CD14-positive monocyte (primary cell): ENCODE measurements around the gene TMEM192. TPM values are rescaled to one million over a fixed set of nuclear protein-coding genes. Genes with fewer than 3 reads are reported as not detected.
"Not testable (repeated sequence)": the region's sequence is repeated elsewhere in the genome, so short reads cannot be mapped to it uniquely, and the experiment has no call there.

ENCODE experiments used
- DNase-seq, 3 donors: peaks; one replicate each; pipeline ENCODE4 v3.0.0-alpha.2; 2011 to 2022
- H2AFZ ChIP-seq: 2 replicates; pipeline ENCODE4 v1.6.0; 2012; ENCODE audit warnings: mild to moderate bottlenecking, low read depth, low read length, inconsistent platforms; ENCODE audit not compliant: insufficient read depth, poor library complexity, severe bottlenecking
- H3K27ac ChIP-seq, 2 donors: 1 replicate in 1 of 2; 2 replicates in 1 of 2; pipeline ENCODE4 v1.5.1; 2012 to 2013; ENCODE audit warnings: low read length in 2 of 2, control low read depth in 1 of 2, inconsistent platforms in 1 of 2, low read depth in 1 of 2, mild to moderate bottlenecking in 1 of 2
- H3K27me3 ChIP-seq, 2 donors: one replicate each; pipeline versions ENCODE4 v1.6.0 to v1.6.1; 2011 to 2013; ENCODE audit warnings: low read length in 2 of 2; ENCODE audit not compliant: control insufficient read depth in 2 of 2, insufficient read depth in 2 of 2
- H3K36me3 ChIP-seq, 2 donors: replicated peaks in 1 of 2; 1 replicate in 1 of 2; 2 replicates in 1 of 2; pipeline versions ENCODE4 v1.5.1 to v1.6.1; 2012 to 2013; ENCODE audit warnings: low read length in 2 of 2, control low read depth in 1 of 2, inconsistent platforms in 1 of 2, mild to moderate bottlenecking in 1 of 2; ENCODE audit not compliant: insufficient read depth in 2 of 2, control insufficient read depth in 1 of 2
- H3K4me1 ChIP-seq, 2 donors: 1 replicate in 1 of 2; 2 replicates in 1 of 2; pipeline versions ENCODE4 v1.5.1 to v1.6.1; 2012 to 2013; ENCODE audit warnings: low read length in 2 of 2, control low read depth in 1 of 2, inconsistent platforms in 1 of 2, mild to moderate bottlenecking in 1 of 2, moderate library complexity in 1 of 2; ENCODE audit not compliant: insufficient read depth in 2 of 2, control insufficient read depth in 1 of 2
- H3K4me2 ChIP-seq: replicated peaks from 2 replicates; pipeline ENCODE3; 2012; ENCODE audit warnings: low read length, moderate library complexity, mild to moderate bottlenecking; ENCODE audit not compliant: poor library complexity, severe bottlenecking; ENCODE audit errors: extremely low read depth
- H3K4me3 ChIP-seq, 3 experiments: fragments of 200-600 bp in 1 of 3; sonication (generic) in 1 of 3; replicated peaks in 1 of 3; 1 replicate in 2 of 3; 2 replicates in 1 of 3; pipeline ENCODE4 v1.5.1; 2011 to 2013; ENCODE audit warnings: low read length in 3 of 3, mild to moderate bottlenecking in 3 of 3, control low read depth in 2 of 3, low read depth in 2 of 3, inconsistent platforms in 1 of 3, moderate library complexity in 1 of 3
- H3K79me2 ChIP-seq: 2 replicates; pipeline ENCODE4 v1.6.0; 2012; ENCODE audit warnings: mild to moderate bottlenecking, control low read depth, inconsistent platforms, low read length, moderate library complexity; ENCODE audit not compliant: insufficient read depth
- H3K9ac ChIP-seq: 2 replicates; pipeline ENCODE4 v1.6.0; 2017; ENCODE audit warnings: low read length, mild to moderate bottlenecking; ENCODE audit not compliant: insufficient read depth, poor library complexity, severe bottlenecking
- H3K9me3 ChIP-seq, 2 donors: replicated peaks in 1 of 2; 1 replicate in 1 of 2; 2 replicates in 1 of 2; pipeline versions ENCODE4 v1.5.1 to v1.6.1; 2012 to 2013; ENCODE audit warnings: low read length in 2 of 2, control low read depth in 1 of 2; ENCODE audit not compliant: control insufficient read depth in 1 of 2, insufficient read depth in 1 of 2
- H4K20me1 ChIP-seq: 2 replicates; pipeline ENCODE4 v1.6.0; 2012; ENCODE audit warnings: mild to moderate bottlenecking, low read length, control low read depth, moderate library complexity; ENCODE audit not compliant: insufficient read depth
- H3K27ac Mint-ChIP-seq, 7 donors: one replicate each; pipeline ENCODE4 v1.8.0; 2020; ENCODE audit warnings: mild to moderate bottlenecking in 7 of 7, mixed read lengths in 7 of 7, moderate library complexity in 6 of 7, inconsistent platforms in 2 of 7
- H3K27me3 Mint-ChIP-seq, 3 donors: one replicate each; pipeline ENCODE4 v1.8.0; 2021 to 2022; ENCODE audit warnings: low read depth in 3 of 3, mild to moderate bottlenecking in 3 of 3, mixed read lengths in 3 of 3, moderate library complexity in 3 of 3, inconsistent platforms in 1 of 3
- H3K36me3 Mint-ChIP-seq, 2 donors: one replicate each; pipeline ENCODE4 v1.8.0; 2020; ENCODE audit warnings: mixed read lengths in 2 of 2, inconsistent platforms in 1 of 2, mild to moderate bottlenecking in 1 of 2
- H3K4me1 Mint-ChIP-seq: one replicate; pipeline ENCODE4 v1.8.0; 2020; ENCODE audit warnings: mild to moderate bottlenecking, mixed read lengths
- H3K4me3 Mint-ChIP-seq, 2 donors: one replicate each; pipeline ENCODE4 v1.8.0; 2020; ENCODE audit warnings: mild to moderate bottlenecking in 2 of 2, mixed read lengths in 2 of 2, moderate library complexity in 1 of 2
- H3K9me3 Mint-ChIP-seq, 7 donors: one replicate each; pipeline ENCODE4 v1.8.0; 2020 to 2022; ENCODE audit warnings: mixed read lengths in 7 of 7, mild to moderate bottlenecking in 6 of 7, moderate library complexity in 6 of 7, inconsistent platforms in 2 of 7
- WGBS: methylation state at CpG from one replicate; pipeline ENCODE4 v1.1.5; 2013; ENCODE audit warnings: missing lambda C conversion rate; ENCODE audit not compliant: insufficient coverage; 5-methylcytosine and 5-hydroxymethylcytosine counted together
- intact Hi-C, 2 donors: fragments of 100-400 bp; cut with micrococcal nuclease; formaldehyde crosslinking; loops; one replicate each; pipeline versions ENCODE4 v1.15.0 to v1.15.1; 2023
- polyA plus RNA-seq, 3 donors: library from polyadenylated mRNA; depleted of rRNA in 1 of 3; unstranded in 2 of 3; stranded (reverse) in 1 of 3; fragments of 300-500 nt in 2 of 3; fragments of >200 nt in 1 of 3; fragmentation: Illumina TruSeq in 2 of 3; gene quantifications; 1 replicate in 2 of 3; 2 replicates in 1 of 3; pipeline ENCODE4 v1.2.3, GENCODE V29; 2012 to 2021
- TF ChIP-seq, protein P1 (sequence below): fragments of 200-600 bp; IDR thresholded peaks from one replicate; pipeline ENCODE4 v1.8.0; 2022; ENCODE audit warnings: antibody characterized with exemption, mild to moderate bottlenecking

The TMEM192 gene
- polyA plus RNA-seq, 3 donors = 7.3 to 22.4 (median 15.5) TPM

DNA sequence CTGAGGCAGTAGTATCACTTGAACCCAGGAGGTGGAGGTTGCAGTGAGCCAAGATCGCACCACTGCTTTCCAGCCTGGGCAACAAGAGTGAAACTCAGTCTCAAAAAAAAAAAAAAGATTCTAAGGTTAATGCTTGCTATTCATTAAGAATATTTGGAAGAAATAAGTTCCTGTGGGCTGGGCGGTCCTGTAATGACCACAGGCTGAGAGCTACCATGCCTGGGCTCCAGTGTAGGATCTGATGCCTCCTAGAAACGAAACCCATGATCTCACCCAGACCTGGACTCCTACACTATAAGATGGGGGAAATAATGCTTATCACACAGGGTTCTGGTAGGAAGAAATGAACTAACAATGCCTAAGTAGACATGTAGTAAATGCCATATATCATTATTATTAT, 17.8 kb downstream of the TMEM192 start:
- peaks cover 0 to 1% (median 0%) of the 10 kb centered on the region in 7 donors for H3K9me3 Mint-ChIP-seq
- Histone ChIP-seq H2AFZ (no peak overlapping the region), H3K27me3 (no peaks in the 10 kb centered on the region), H3K4me1 (no peaks in the 10 kb centered on the region), H3K4me2 (no peak overlapping the region), H3K36me3 (peaks cover 49 to 89% of the 10 kb centered on the region in 2 donors), H4K20me1 (no peaks in the 10 kb centered on the region), H3K9ac (no peak overlapping the region), H3K27ac (no peak overlapping the region), H3K79me2 (no peaks in the 10 kb centered on the region), H3K9me3 (no peaks in the 10 kb centered on the region), H3K4me3 (no peak overlapping the region)
- H3K36me3 Mint-ChIP-seq = peaks cover 43 to 85% of the 10 kb centered on the region in 2 donors
- DNase-seq = no peak
- peak overlapping the region in 1 of 7 donors; percentile 41 for H3K27ac Mint-ChIP-seq
- TF ChIP-seq, protein P1, sequence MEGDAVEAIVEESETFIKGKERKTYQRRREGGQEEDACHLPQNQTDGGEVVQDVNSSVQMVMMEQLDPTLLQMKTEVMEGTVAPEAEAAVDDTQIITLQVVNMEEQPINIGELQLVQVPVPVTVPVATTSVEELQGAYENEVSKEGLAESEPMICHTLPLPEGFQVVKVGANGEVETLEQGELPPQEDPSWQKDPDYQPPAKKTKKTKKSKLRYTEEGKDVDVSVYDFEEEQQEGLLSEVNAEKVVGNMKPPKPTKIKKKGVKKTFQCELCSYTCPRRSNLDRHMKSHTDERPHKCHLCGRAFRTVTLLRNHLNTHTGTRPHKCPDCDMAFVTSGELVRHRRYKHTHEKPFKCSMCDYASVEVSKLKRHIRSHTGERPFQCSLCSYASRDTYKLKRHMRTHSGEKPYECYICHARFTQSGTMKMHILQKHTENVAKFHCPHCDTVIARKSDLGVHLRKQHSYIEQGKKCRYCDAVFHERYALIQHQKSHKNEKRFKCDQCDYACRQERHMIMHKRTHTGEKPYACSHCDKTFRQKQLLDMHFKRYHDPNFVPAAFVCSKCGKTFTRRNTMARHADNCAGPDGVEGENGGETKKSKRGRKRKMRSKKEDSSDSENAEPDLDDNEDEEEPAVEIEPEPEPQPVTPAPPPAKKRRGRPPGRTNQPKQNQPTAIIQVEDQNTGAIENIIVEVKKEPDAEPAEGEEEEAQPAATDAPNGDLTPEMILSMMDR = no peak
- intact Hi-C loops = no loop called here
- no peaks in the 10 kb centered on the region for H3K27me3 Mint-ChIP-seq
- no peaks in the 10 kb centered on the region for H3K4me1 Mint-ChIP-seq
- no CpG with 5 or more reads among the region's 3 CpGs for WGBS
- H3K4me3 Mint-ChIP-seq = no peak overlapping the region

DNA sequence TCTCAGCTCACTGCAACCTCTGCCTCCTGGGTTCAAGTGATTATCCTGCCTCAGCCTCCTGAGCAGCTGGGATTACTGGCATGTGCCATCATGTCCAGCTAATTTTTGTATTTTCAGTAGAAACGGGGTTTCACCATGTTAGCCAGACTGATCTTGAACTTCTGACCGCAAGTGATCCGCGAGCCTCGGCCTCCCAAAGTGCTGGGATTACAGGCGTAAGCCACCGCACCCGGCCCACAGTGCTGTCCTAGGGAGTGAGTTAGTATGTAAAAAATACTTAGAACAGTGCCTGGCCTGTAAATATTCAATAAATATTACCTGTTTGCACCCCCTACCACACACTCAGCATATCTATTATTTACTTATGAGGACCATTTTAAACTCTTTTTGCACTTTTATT, 20.5 kb downstream of the TMEM192 start:
- peaks cover 45 to 89% of the 10 kb centered on the region in 2 donors for H3K36me3 Mint-ChIP-seq
- H3K4me1 ChIP-seq, H3K4me2 ChIP-seq, H3K27me3 Mint-ChIP-seq, H3K9ac ChIP-seq, intact Hi-C loops, H4K20me1 ChIP-seq, H2AFZ ChIP-seq, H3K9me3 ChIP-seq, H3K9me3 Mint-ChIP-seq, H3K4me1 Mint-ChIP-seq, H3K4me3 ChIP-seq, H3K27ac ChIP-seq, DNase-seq, H3K27me3 ChIP-seq, H3K79me2 ChIP-seq, H3K4me3 Mint-ChIP-seq: not testable (repeated sequence)
- peak overlapping the region in 1 of 7 donors; percentile 18 for H3K27ac Mint-ChIP-seq
- WGBS = 100% methylated on average over 5 of the region's 8 CpGs
- H3K36me3 ChIP-seq = peaks cover 50 to 94% of the 10 kb centered on the region in 2 donors
